SK-N-SH (cell line): ENCODE data around the gene ATP5F1E. TPM values are rescaled to one million over a fixed set of nuclear protein-coding genes. Genes with fewer than 3 reads are reported as not detected.

ENCODE experiments used
- CTCF ChIA-PET: fragments of 300-600, 350-600 bp; formaldehyde crosslinking; extraction: SDS; loops from one replicate; lab custom pipeline; 2021; lab: Yijun Ruan, JAX
- POLR2A ChIA-PET: fragments of 350-600 bp; sonication (Branson Sonifier 250); formaldehyde crosslinking; extraction: SDS; loops from one replicate; lab custom pipeline; 2020; ENCODE audit warnings: antibody characterized with exemption, inconsistent platforms; lab: Yijun Ruan, JAX
- DNase-seq: peaks from one replicate; pipeline ENCODE4 v3.0.0; 2012
- H2AFZ ChIP-seq: fragments of 200-600 bp; sonication (generic); 2 replicates; pipeline ENCODE4 v1.8.1; 2016; ENCODE audit warnings: antibody characterized with exemption, mild to moderate bottlenecking, low read depth
- H3F3A ChIP-seq: fragments of 200-600 bp; sonication (generic); replicated peaks from 2 replicates; pipeline ENCODE3; 2016; ENCODE audit warnings: antibody characterized with exemption, mild to moderate bottlenecking; ENCODE audit not compliant: insufficient read depth
- H3K27ac ChIP-seq, 2 experiments: fragments of 200-500 bp in 1 of 2; fragments of 200-600 bp in 1 of 2; sonication (Bioruptor generic) in 1 of 2; sonication (generic), shearing (Covaris generic) in 1 of 2; 2 replicates each; pipeline versions ENCODE4 v1.5.1 to v1.6.1; 2014 to 2016; ENCODE audit warnings: low read depth in 2 of 2, inconsistent platforms in 1 of 2, low read length in 1 of 2, mild to moderate bottlenecking in 1 of 2, mixed read lengths in 1 of 2
- H3K27me3 ChIP-seq: fragments of 200-600 bp; sonication (generic), shearing (Covaris generic); 2 replicates; pipeline ENCODE4 v1.6.1; 2016; ENCODE audit warnings: mixed run types; ENCODE audit not compliant: insufficient read depth
- H3K36me3 ChIP-seq, 2 experiments: fragments of 200-500 bp in 1 of 2; fragments of 200-600 bp in 1 of 2; sonication (Bioruptor generic) in 1 of 2; sonication (generic) in 1 of 2; replicated peaks in 1 of 2; 2 replicates each; pipeline versions ENCODE3 to v1.5.1; 2014 to 2016; ENCODE audit warnings: low read length in 1 of 2, mild to moderate bottlenecking in 1 of 2; ENCODE audit not compliant: insufficient read depth in 2 of 2, control insufficient read depth in 1 of 2
- H3K4me1 ChIP-seq, 2 experiments: fragments of 200-500 bp in 1 of 2; fragments of 200-600 bp in 1 of 2; sonication (Bioruptor generic) in 1 of 2; sonication (generic), shearing (Covaris generic) in 1 of 2; 2 replicates each; pipeline versions ENCODE4 v1.5.1 to v1.6.1; 2014 to 2016; ENCODE audit warnings: low read depth in 1 of 2, low read length in 1 of 2, mixed run types in 1 of 2; ENCODE audit not compliant: insufficient read depth in 2 of 2, control insufficient read depth in 1 of 2
- H3K4me2 ChIP-seq: fragments of 200-600 bp; sonication (generic), shearing (Covaris generic); 2 replicates; pipeline ENCODE4 v1.6.1; 2017; ENCODE audit warnings: mixed run types
- H3K4me3 ChIP-seq, 2 experiments: fragments of 200-500 bp in 1 of 2; fragments of 200-600 bp in 1 of 2; sonication (Bioruptor generic) in 1 of 2; sonication (generic), shearing (Covaris generic) in 1 of 2; 2 replicates each; pipeline versions ENCODE4 v1.5.1 to v1.8.1; 2014 to 2016; ENCODE audit warnings: low read depth in 2 of 2, inconsistent platforms in 1 of 2, low read length in 1 of 2, mild to moderate bottlenecking in 1 of 2, mixed read lengths in 1 of 2, moderate library complexity in 1 of 2
- H3K79me2 ChIP-seq: fragments of 200-600 bp; sonication (generic); 2 replicates; pipeline ENCODE4 v1.8.1; 2017; ENCODE audit warnings: mild to moderate bottlenecking; ENCODE audit not compliant: insufficient read depth
- H3K9ac ChIP-seq: fragments of 200-600 bp; sonication (generic); 2 replicates; pipeline ENCODE4 v1.6.1; 2017; ENCODE audit warnings: mixed run types
- H3K9me2 ChIP-seq: fragments of 200-600 bp; sonication (generic); 2 replicates; pipeline ENCODE4 v1.6.1; 2017; ENCODE audit warnings: mixed run types
- H3K9me3 ChIP-seq: fragments of 200-600 bp; sonication (generic); 2 replicates; pipeline ENCODE4 v1.6.1; 2017; ENCODE audit warnings: mixed run types, mild to moderate bottlenecking, moderate library complexity
- H4K20me1 ChIP-seq: fragments of 200-600 bp; sonication (generic); 2 replicates; pipeline ENCODE4 v1.6.1; 2017; ENCODE audit warnings: mild to moderate bottlenecking, mixed run types; ENCODE audit not compliant: insufficient read depth
- CHD2 ChIP-seq: fragments of 150-350 bp; IDR thresholded peaks from 2 replicates; pipeline ENCODE4 v1.6.1; 2018; ENCODE audit warnings: low read length; ENCODE audit not compliant: partially characterized antibody
- GABPA ChIP-seq: IDR thresholded peaks from 2 replicates; pipeline ENCODE4 v1.4.0; 2012; ENCODE audit warnings: low read depth, mild to moderate bottlenecking
- JUND ChIP-seq: IDR thresholded peaks from 2 replicates; pipeline ENCODE4 v1.4.0; 2012
- MXI1 ChIP-seq: IDR thresholded peaks from 2 replicates; pipeline ENCODE4 v1.6.1; 2012; ENCODE audit warnings: mild to moderate bottlenecking, low read depth, low read length, improper control_type of control experiment
- POLR2AphosphoS5 ChIP-seq: IDR thresholded peaks from 2 replicates; pipeline ENCODE4 v1.6.1; 2012; ENCODE audit warnings: low read depth, low read length
- RCOR1 ChIP-seq: fragments of 150-350 bp; IDR thresholded peaks from 2 replicates; pipeline ENCODE4 v1.6.1; 2017; ENCODE audit warnings: antibody characterized with exemption, low read length
- RFX5 ChIP-seq: IDR thresholded peaks from 2 replicates; pipeline ENCODE4 v1.6.1; 2012; ENCODE audit warnings: mild to moderate bottlenecking, improper control_type of control experiment, low read length
- RXRA ChIP-seq: IDR thresholded peaks from 2 replicates; pipeline ENCODE4 v1.4.0; 2012; ENCODE audit warnings: low read depth, mild to moderate bottlenecking, borderline replicate concordance
- TAF1 ChIP-seq: IDR thresholded peaks from 2 replicates; pipeline ENCODE4 v1.6.1; 2012; ENCODE audit warnings: low read depth, mild to moderate bottlenecking, low read length, moderate library complexity, borderline replicate concordance
- TEAD4 ChIP-seq: IDR thresholded peaks from 2 replicates; pipeline ENCODE4 v1.4.0; 2012; ENCODE audit warnings: mild to moderate bottlenecking, borderline replicate concordance; ENCODE audit not compliant: insufficient read depth
- WGBS: methylation state at CpG from one replicate; pipeline ENCODE4 v1.1.6; 2017; ENCODE audit warnings: low lambda C conversion rate; 5-methylcytosine and 5-hydroxymethylcytosine counted together
- polyA plus RNA-seq, 3 experiments: library from polyadenylated mRNA; depleted of rRNA; stranded (reverse); fragments of >200 nt; gene quantifications; 2 replicates each; pipeline ENCODE4 v1.2.3, GENCODE V29; 2012
- TF ChIP-seq, protein P1 (sequence below): IDR thresholded peaks from 2 replicates; pipeline ENCODE4; 2012
- TF ChIP-seq, protein P2 (sequence below): IDR thresholded peaks from 2 replicates; pipeline ENCODE4 v1.4.0; 2012; ENCODE audit warnings: low read depth, borderline replicate concordance
- TF ChIP-seq, protein P3 (sequence below): fragments of 150-350 bp; IDR thresholded peaks from 2 replicates; pipeline ENCODE4 v1.6.1; 2016; ENCODE audit warnings: mild to moderate bottlenecking, low read depth, low read length
- TF ChIP-seq, protein P4 (sequence below): IDR thresholded peaks from 2 replicates; pipeline ENCODE4 v1.6.1; 2012; ENCODE audit warnings: mild to moderate bottlenecking, low read depth, low read length, moderate library complexity
- TF ChIP-seq, protein P5 (sequence below): IDR thresholded peaks from 2 replicates; pipeline ENCODE4 v1.4.0; 2012; ENCODE audit warnings: low read depth, borderline replicate concordance
- TF ChIP-seq, protein P6 (sequence below): IDR thresholded peaks from 2 replicates; pipeline ENCODE4 v1.4.0; 2012; ENCODE audit warnings: low read depth

The ATP5F1E gene
- polyA plus RNA-seq, 1 of the 3 experiments (the other 2 are of a cell fraction): 60.8 TPM

DNA sequence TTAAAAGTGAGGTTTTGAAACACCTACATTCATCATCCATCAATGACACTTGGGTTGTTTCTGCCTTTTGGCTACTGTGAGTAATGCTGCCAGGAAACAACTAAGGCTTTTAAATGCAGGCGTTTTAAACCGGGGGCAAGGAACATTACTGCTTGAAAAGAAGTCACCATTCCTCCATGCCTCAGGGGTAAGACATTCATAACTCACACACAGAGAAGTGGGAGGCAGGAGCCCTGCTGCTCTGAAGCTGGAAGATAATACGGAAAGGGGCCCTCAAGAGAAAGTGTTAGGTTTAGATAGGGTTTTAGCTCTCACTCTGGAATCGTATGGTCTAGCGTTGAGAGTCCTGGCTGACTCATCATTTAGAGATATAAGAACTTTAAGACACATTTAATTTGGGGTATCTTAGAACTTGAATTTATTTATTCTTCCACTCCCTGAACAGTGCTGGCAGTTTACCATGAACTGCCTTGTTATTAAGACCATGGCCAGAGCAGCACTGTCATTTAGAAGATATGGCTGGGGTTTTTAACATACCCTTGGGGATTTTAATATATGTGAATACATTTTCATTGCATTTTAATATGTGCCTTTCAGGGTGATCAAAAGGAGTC, 11.1 kb downstream of the ATP5F1E start:
- peaks cover 9% of the 10 kb centered on the region; the same call in 1 of the 2 replicates for H4K20me1 ChIP-seq
- DNase-seq: no peak
- H3K27me3 ChIP-seq: no peaks in the 10 kb centered on the region
- no peak for TF ChIP-seq RCOR1
- TF ChIP-seq, protein P1, sequence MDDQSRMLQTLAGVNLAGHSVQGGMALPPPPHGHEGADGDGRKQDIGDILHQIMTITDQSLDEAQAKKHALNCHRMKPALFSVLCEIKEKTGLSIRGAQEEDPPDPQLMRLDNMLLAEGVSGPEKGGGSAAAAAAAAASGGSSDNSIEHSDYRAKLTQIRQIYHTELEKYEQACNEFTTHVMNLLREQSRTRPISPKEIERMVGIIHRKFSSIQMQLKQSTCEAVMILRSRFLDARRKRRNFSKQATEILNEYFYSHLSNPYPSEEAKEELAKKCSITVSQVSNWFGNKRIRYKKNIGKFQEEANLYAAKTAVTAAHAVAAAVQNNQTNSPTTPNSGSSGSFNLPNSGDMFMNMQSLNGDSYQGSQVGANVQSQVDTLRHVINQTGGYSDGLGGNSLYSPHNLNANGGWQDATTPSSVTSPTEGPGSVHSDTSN: peak; percentile 46
- no peak for TF ChIP-seq CHD2
- TF ChIP-seq POLR2AphosphoS5: no peak
- TF ChIP-seq, protein P2, sequence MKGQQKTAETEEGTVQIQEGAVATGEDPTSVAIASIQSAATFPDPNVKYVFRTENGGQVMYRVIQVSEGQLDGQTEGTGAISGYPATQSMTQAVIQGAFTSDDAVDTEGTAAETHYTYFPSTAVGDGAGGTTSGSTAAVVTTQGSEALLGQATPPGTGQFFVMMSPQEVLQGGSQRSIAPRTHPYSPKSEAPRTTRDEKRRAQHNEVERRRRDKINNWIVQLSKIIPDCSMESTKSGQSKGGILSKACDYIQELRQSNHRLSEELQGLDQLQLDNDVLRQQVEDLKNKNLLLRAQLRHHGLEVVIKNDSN: no peak
- H3K79me2 ChIP-seq: peaks cover 28% of the 10 kb centered on the region
- peaks cover 19% of the 10 kb centered on the region for H3F3A ChIP-seq
- H3K4me1 ChIP-seq: peaks cover 0 to 27% of the 10 kb centered on the region in 2 experiments; a peak in 3 of 4 replicates
- no peaks in the 10 kb centered on the region for H3K9me3 ChIP-seq
- H2AFZ ChIP-seq: no peak overlapping the region
- ChIA-PET CTCF (interaction anchor here (1.3 kb wide), 1 partner anchor 475 kb away, joined by 3 read pairs; no protein-coding TSS in a partner anchor), POLR2A (no interaction called here)
- no peak overlapping the region for H3K4me3 ChIP-seq
- no peak overlapping the region for H3K9ac ChIP-seq
- H3K4me2 ChIP-seq: peak overlapping the region; percentile 32; the same call in 1 of the 2 replicates
- H3K36me3 ChIP-seq: peaks cover 16 to 32% of the 10 kb centered on the region in 2 experiments
- no peaks in the 10 kb centered on the region for H3K9me2 ChIP-seq
- peak overlapping the region; percentile 34 to 38 for H3K27ac ChIP-seq
- 36% methylated on average over 5 of the region's 5 CpGs for WGBS

DNA sequence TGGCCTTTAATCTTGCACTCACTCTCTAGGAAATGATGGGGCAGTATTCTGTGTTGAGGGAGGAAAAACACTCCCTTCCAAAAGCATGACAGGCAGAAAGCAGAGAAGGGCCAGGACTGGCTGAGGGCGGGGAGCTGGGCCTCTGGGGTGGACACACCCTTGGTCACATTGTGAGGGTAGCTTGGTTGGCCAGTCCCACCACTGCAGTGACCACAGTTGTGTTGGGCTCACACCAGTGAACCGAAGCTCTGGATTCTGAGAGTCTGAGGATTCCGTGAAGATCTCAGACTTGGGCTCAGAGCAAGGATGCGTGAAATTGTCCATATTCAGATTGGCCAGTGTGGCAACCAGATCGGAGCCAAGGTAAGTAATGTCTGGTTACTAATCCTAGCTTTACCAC, 12.9 kb downstream of the ATP5F1E start, which contains the start of gene TUBB1:
Gene TUBB1 (plus strand): TSS at position 213 of the 400 bp plus-strand sequence. CDS start 94 bp downstream, at position 307.
- no peaks in the 10 kb centered on the region for H3K9me2 ChIP-seq
- H3K9ac ChIP-seq: no peak within 1 kb of the TSS
- WGBS: 99% methylated on average over 5 of the region's 5 CpGs
- no peaks in the 10 kb centered on the region for H3K9me3 ChIP-seq
- H3F3A ChIP-seq: peaks cover 24% of the 10 kb centered on the region
- no peaks in the 10 kb centered on the region for H4K20me1 ChIP-seq
- no peaks in the 10 kb centered on the region for H3K27me3 ChIP-seq
- CTCF ChIA-PET: interaction anchor here (0.7 kb wide), 2 partner anchors 27 to 32 kb away, joined by 3 read pairs; no protein-coding TSS in a partner anchor
- H3K4me1 ChIP-seq: peaks cover 8 to 38% of the 10 kb centered on the region in 2 experiments
- no peak within 1 kb of the TSS for H3K4me3 ChIP-seq
- POLR2A ChIA-PET: interaction anchor here (2.4 kb wide), 1 partner anchor 13 kb away, joined by 7 read pairs; the partner anchor contains the start of gene ATP5F1E
- H3K36me3 ChIP-seq: peaks cover 10 to 13% of the 10 kb centered on the region in 2 experiments
- H3K4me2 ChIP-seq: no peak within 1 kb of the TSS
- H3K27ac ChIP-seq: no peak within 1 kb of the TSS
- no peak for DNase-seq
- no peak for TF ChIP-seq POLR2AphosphoS5
- no peak for TF ChIP-seq RFX5
- TF ChIP-seq MXI1: no peak
- TF ChIP-seq TAF1: no peak
- TF ChIP-seq, protein P3, sequence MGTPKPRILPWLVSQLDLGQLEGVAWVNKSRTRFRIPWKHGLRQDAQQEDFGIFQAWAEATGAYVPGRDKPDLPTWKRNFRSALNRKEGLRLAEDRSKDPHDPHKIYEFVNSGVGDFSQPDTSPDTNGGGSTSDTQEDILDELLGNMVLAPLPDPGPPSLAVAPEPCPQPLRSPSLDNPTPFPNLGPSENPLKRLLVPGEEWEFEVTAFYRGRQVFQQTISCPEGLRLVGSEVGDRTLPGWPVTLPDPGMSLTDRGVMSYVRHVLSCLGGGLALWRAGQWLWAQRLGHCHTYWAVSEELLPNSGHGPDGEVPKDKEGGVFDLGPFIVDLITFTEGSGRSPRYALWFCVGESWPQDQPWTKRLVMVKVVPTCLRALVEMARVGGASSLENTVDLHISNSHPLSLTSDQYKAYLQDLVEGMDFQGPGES: no peak
- TF ChIP-seq JUND: no peak
- no peak for TF ChIP-seq GABPA
- TF ChIP-seq, protein P4, sequence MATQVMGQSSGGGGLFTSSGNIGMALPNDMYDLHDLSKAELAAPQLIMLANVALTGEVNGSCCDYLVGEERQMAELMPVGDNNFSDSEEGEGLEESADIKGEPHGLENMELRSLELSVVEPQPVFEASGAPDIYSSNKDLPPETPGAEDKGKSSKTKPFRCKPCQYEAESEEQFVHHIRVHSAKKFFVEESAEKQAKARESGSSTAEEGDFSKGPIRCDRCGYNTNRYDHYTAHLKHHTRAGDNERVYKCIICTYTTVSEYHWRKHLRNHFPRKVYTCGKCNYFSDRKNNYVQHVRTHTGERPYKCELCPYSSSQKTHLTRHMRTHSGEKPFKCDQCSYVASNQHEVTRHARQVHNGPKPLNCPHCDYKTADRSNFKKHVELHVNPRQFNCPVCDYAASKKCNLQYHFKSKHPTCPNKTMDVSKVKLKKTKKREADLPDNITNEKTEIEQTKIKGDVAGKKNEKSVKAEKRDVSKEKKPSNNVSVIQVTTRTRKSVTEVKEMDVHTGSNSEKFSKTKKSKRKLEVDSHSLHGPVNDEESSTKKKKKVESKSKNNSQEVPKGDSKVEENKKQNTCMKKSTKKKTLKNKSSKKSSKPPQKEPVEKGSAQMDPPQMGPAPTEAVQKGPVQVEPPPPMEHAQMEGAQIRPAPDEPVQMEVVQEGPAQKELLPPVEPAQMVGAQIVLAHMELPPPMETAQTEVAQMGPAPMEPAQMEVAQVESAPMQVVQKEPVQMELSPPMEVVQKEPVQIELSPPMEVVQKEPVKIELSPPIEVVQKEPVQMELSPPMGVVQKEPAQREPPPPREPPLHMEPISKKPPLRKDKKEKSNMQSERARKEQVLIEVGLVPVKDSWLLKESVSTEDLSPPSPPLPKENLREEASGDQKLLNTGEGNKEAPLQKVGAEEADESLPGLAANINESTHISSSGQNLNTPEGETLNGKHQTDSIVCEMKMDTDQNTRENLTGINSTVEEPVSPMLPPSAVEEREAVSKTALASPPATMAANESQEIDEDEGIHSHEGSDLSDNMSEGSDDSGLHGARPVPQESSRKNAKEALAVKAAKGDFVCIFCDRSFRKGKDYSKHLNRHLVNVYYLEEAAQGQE: no peak
- no peak for TF ChIP-seq TEAD4
- TF ChIP-seq, protein P5, sequence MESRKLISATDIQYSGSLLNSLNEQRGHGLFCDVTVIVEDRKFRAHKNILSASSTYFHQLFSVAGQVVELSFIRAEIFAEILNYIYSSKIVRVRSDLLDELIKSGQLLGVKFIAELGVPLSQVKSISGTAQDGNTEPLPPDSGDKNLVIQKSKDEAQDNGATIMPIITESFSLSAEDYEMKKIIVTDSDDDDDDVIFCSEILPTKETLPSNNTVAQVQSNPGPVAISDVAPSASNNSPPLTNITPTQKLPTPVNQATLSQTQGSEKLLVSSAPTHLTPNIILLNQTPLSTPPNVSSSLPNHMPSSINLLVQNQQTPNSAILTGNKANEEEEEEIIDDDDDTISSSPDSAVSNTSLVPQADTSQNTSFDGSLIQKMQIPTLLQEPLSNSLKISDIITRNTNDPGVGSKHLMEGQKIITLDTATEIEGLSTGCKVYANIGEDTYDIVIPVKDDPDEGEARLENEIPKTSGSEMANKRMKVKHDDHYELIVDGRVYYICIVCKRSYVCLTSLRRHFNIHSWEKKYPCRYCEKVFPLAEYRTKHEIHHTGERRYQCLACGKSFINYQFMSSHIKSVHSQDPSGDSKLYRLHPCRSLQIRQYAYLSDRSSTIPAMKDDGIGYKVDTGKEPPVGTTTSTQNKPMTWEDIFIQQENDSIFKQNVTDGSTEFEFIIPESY: no peak
- no peak for TF ChIP-seq RXRA
- no peak for TF ChIP-seq CHD2
- TF ChIP-seq, protein P6, sequence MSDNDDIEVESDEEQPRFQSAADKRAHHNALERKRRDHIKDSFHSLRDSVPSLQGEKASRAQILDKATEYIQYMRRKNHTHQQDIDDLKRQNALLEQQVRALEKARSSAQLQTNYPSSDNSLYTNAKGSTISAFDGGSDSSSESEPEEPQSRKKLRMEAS: no peak
- peaks cover 10% of the 10 kb centered on the region; the same call in 1 of the 2 replicates for H3K79me2 ChIP-seq
- no peak within 1 kb of the TSS for H2AFZ ChIP-seq
